Suprapubic skin (tissue), 4 donors: Measurements from ENCODE around the gene PPP1R37. TPM values are rescaled to one million over a fixed set of nuclear protein-coding genes. Genes with fewer than 3 reads are reported as not detected.

ENCODE experiments used
- DNase-seq, 2 donors: peaks; one replicate each; pipeline ENCODE4 v3.0.0-alpha.2; 2019; ENCODE audit warnings: low spot score in 2 of 2
- H3K27ac ChIP-seq: fragments of 200-600 bp; sonication (generic); one replicate; pipeline ENCODE4 v1.5.1; 2019
- H3K27me3 ChIP-seq: fragments of 200-600 bp; sonication (generic); one replicate; pipeline ENCODE4 v1.5.1; 2019
- H3K36me3 ChIP-seq: fragments of 200-600 bp; sonication (generic); one replicate; pipeline ENCODE4 v1.5.1; 2019
- H3K4me1 ChIP-seq: fragments of 200-600 bp; sonication (generic); one replicate; pipeline ENCODE4 v1.5.1; 2019
- H3K4me3 ChIP-seq: fragments of 200-600 bp; sonication (generic); one replicate; pipeline ENCODE4 v1.5.1; 2019; ENCODE audit warnings: mild to moderate bottlenecking
- H3K9me3 ChIP-seq: fragments of 200-600 bp; sonication (generic); one replicate; pipeline ENCODE4 v1.5.1; 2019
- EP300 ChIP-seq: sonication (generic); formaldehyde crosslinking; IDR thresholded peaks from one replicate; pipeline ENCODE4 v1.6.1; 2017; ENCODE audit warnings: antibody characterized with exemption
- POLR2A ChIP-seq, 2 donors: fragments of 450-650 bp; IDR thresholded peaks; one replicate each; pipeline ENCODE4 v1.6.1; 2017; ENCODE audit warnings: antibody characterized with exemption in 2 of 2, mild to moderate bottlenecking in 2 of 2, moderate library complexity in 2 of 2
- POLR2AphosphoS5 ChIP-seq, 3 donors: sonication (generic); formaldehyde crosslinking; IDR thresholded peaks; one replicate each; pipeline ENCODE4 v1.6.1; 2017; ENCODE audit warnings: antibody characterized with exemption in 3 of 3
- WGBS: methylation state at CpG from one replicate; pipeline ENCODE4 v1.1.5; 2018; 5-methylcytosine and 5-hydroxymethylcytosine counted together
- total RNA-seq, 4 donors: library from RNA; depleted of rRNA; stranded (reverse); fragments of >200 nt; gene quantifications; one replicate each; pipeline ENCODE4 v1.1.0, GENCODE V29; 2016
- TF ChIP-seq, protein P1 (sequence below), 2 donors: fragments of 200-600 bp in 1 of 2; fragments of 450-650 bp in 1 of 2; sonication (generic) in 1 of 2; IDR thresholded peaks; one replicate each; pipeline ENCODE4 v1.5.1; 2016 to 2019; ENCODE audit warnings: antibody characterized with exemption in 2 of 2, mild to moderate bottlenecking in 1 of 2, moderate library complexity in 1 of 2

Gene PPP1R37
- total RNA-seq, 4 donors from 2014 or later, result 24.6 to 43.1 (median 33.5) TPM

DNA sequence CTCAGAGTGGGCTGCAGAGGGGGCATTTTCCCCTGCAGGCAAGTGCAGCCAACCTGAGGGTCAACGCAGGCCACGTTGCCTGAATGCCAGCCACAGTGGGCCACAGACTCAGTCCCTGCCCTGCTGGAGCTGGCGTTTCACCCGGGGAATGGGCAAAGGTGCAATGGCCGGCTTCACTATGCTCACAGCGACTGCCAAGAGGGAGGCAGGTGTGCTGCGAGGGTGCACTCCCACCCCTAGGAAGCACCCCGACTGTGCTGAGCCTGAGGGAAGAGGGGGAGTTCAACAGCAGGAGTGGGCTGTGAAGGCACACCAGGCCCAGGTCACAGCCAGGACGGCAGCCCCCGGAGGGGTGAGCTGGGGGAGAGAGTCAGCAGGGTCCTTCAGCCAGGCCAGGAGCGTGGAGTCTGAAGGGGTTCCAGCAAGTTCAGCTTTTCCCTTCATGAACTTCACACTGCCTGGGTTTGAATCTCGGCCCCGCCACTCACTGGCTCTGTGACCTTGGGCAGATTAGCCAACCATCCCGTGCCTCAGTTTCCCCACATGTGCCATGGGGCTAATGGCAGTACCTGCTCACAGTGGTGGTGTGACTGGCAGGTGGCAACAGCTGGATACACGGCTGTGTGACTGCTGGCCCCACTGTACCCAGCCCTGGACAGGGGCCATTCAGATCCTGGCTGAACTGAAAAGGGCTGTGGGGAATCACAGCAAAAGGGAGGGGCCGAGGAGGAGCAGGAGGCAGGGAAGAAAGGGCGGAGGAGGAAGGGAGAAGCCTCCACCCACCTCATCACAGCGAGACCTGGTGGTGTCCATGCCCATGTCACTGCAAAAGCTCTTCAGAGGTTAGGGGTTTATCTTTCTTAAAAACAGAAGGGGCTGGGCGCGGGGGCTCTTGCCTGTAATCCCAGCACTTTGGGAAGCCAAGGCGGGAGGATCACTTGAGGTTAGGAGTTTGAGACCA, 77.4 kb downstream of the PPP1R37 start:
- TF ChIP-seq, protein P1, sequence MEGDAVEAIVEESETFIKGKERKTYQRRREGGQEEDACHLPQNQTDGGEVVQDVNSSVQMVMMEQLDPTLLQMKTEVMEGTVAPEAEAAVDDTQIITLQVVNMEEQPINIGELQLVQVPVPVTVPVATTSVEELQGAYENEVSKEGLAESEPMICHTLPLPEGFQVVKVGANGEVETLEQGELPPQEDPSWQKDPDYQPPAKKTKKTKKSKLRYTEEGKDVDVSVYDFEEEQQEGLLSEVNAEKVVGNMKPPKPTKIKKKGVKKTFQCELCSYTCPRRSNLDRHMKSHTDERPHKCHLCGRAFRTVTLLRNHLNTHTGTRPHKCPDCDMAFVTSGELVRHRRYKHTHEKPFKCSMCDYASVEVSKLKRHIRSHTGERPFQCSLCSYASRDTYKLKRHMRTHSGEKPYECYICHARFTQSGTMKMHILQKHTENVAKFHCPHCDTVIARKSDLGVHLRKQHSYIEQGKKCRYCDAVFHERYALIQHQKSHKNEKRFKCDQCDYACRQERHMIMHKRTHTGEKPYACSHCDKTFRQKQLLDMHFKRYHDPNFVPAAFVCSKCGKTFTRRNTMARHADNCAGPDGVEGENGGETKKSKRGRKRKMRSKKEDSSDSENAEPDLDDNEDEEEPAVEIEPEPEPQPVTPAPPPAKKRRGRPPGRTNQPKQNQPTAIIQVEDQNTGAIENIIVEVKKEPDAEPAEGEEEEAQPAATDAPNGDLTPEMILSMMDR (IDR thresholded peaks at IDR 0.05), result no peak
- no peak for TF ChIP-seq EP300
- no peak for TF ChIP-seq POLR2AphosphoS5 (IDR thresholded peaks at IDR 0.05)
- TF ChIP-seq POLR2A (IDR thresholded peaks at IDR 0.05), result no peak
- Histone ChIP-seq H3K36me3 (no peaks in the 10 kb centered on the region), H3K4me3 (no peak overlapping the region), H3K27me3 (no peaks in the 10 kb centered on the region), H3K27ac (no peak overlapping the region), H3K4me1 (peaks cover 46% of the 10 kb centered on the region), H3K9me3 (no peaks in the 10 kb centered on the region)
- WGBS, result 78% methylated on average over 10 of the region's 21 CpGs
- DNase-seq, result no peak

DNA sequence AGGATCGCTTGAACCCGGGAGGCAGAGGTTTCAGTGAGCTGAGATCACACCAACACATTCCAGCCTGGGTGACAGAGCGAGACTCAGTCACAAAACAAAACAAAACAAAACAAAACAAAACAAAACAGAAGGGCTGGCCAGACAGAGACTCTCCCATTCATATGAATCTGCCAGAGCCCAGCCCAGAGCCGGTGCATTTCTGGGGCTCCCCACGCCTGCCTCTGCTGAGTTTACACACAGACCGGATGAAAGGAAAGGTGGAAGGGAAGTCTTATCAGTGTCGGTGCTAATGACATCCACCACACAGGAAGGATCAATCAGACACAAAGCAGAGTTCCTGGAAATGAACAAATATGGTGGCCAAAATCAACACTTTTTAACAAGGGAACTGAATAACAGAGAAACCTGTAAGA, 78.2 kb downstream of the PPP1R37 start:
- Histone ChIP-seq H3K9me3 (no peaks in the 10 kb centered on the region), H3K36me3 (no peaks in the 10 kb centered on the region), H3K27ac (no peak overlapping the region), H3K4me1 (peaks cover 47% of the 10 kb centered on the region), H3K4me3 (no peak overlapping the region), H3K27me3 (no peaks in the 10 kb centered on the region)
- no peak for TF ChIP-seq EP300
- TF ChIP-seq, protein P1 (IDR thresholded peaks at IDR 0.05), result no peak
- no peak for TF ChIP-seq POLR2A (IDR thresholded peaks at IDR 0.05)
- no peak for TF ChIP-seq POLR2AphosphoS5 (IDR thresholded peaks at IDR 0.05)
- no peak for DNase-seq
- WGBS, result 49% methylated on average over 7 of the region's 7 CpGs

DNA sequence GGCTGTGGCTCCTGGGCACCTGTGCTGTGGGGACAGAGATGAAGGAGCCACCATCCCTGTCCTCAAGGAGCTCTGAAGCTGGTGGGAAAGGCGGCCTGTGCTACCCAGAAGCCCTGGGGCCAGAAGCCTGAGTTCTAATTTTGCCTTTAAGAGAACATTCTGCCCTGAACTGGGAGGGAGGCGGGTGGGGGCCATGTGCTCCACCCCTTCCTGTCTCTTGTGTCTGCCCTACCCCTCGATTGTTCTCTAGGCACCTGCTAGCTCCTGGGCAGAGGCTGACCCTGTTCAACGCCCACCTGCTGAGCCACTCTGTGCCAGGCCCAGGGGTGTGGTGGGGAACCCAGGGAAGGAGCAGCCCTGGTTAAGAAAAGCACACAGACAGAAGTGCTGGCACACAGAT, 79.2 kb downstream of the PPP1R37 start:
- Histone ChIP-seq H3K27me3 (no peaks in the 10 kb centered on the region), H3K4me1 (peaks cover 49% of the 10 kb centered on the region), H3K36me3 (no peaks in the 10 kb centered on the region), H3K4me3 (no peak overlapping the region), H3K27ac (peak overlapping the region; percentile 11), H3K9me3 (no peaks in the 10 kb centered on the region)
- WGBS, result no CpG with 5 or more reads among the region's 4 CpGs
- DNase-seq, result no peak
- TF ChIP-seq EP300 (no peak), POLR2A (IDR thresholded peaks at IDR 0.05) (no peak), POLR2AphosphoS5 (IDR thresholded peaks at IDR 0.05) (no peak)
- TF ChIP-seq, protein P1 (IDR thresholded peaks at IDR 0.05), result no peak

DNA sequence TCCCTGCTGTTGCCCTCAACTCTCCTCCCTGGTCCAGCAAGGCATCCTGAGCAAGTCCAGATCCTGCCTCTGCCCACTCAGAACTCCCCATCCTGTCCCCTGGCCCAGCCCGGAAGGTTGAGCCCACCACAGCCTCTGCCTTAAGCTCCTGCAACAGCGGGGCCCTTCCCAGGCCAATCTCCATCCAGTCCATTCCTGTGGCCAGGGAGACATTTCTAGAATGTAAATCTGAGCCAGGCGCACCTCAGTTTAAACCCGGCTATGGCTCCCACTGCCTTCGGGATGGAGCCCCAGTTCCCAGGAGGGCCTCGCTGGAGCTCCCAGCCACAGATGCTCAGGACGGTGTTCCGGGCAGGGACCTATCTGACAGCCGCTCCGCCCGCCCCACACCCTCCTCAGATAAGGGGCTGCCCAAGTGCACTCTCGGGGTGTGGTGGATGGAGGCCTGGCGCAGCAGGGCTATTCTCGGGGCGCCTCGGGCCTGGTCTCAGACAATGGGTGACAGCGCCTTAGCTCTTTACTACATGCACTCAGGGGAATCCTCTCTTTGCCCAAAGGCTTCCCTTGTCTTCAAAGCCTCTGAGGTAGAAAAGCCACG, 79.7 kb downstream of the PPP1R37 start:
- TF ChIP-seq, protein P1 (IDR thresholded peaks at IDR 0.05), result no peak
- no peak for TF ChIP-seq EP300
- TF ChIP-seq POLR2A (IDR thresholded peaks at IDR 0.05), result no peak
- TF ChIP-seq POLR2AphosphoS5 (IDR thresholded peaks at IDR 0.05), result no peak
- H3K4me1 ChIP-seq, result peaks cover 52% of the 10 kb centered on the region
- H3K27ac ChIP-seq, result peak overlapping the region; percentile 11
- H3K4me3 ChIP-seq, result no peak overlapping the region
- no peaks in the 10 kb centered on the region for H3K27me3 ChIP-seq
- no peaks in the 10 kb centered on the region for H3K36me3 ChIP-seq
- no peak for DNase-seq
- no peaks in the 10 kb centered on the region for H3K9me3 ChIP-seq
- 78% methylated on average over 7 of the region's 18 CpGs for WGBS

DNA sequence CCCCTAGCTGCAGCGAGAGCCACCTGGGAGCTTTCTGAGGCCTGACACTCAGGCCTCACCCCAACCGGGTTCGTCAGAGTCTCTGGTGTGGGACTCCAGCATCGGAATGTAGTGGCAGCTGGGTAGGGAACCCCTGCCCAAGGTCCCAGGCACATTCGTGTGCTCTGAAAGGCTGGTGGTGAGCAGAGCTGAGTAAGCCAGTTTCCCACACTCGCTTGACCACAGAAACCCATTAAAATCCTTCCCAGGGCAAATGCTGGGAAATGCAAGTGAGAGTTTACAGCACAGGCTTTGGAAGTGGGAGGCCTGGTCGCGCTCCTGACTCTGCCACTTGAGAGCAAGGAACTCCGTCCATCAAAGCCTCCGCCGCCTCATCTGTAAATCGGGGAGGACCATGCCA, 80.8 kb downstream of the PPP1R37 start:
- 77% methylated on average over 12 of the region's 12 CpGs for WGBS
- H3K27me3 ChIP-seq, result no peaks in the 10 kb centered on the region
- no peaks in the 10 kb centered on the region for H3K9me3 ChIP-seq
- H3K4me3 ChIP-seq, result no peak overlapping the region
- TF ChIP-seq, protein P1 (IDR thresholded peaks at IDR 0.05), result no peak
- no peak for TF ChIP-seq POLR2A (IDR thresholded peaks at IDR 0.05)
- TF ChIP-seq POLR2AphosphoS5 (IDR thresholded peaks at IDR 0.05), result no peak
- TF ChIP-seq EP300, result no peak
- peaks cover 54% of the 10 kb centered on the region for H3K4me1 ChIP-seq
- H3K27ac ChIP-seq, result no peak overlapping the region
- no peaks in the 10 kb centered on the region for H3K36me3 ChIP-seq
- no peak for DNase-seq
